ENCODE data around the gene MEOX1. TPM values are rescaled to one million over a fixed set of nuclear protein-coding genes. Genes with fewer than 3 reads are reported as not detected.

The MEOX1 gene
- total and polyA plus RNA-seq, 2 of the 8 experiments (the other 6 are each of a cell fraction or from before 2014, with no cell fraction given) = not detected

GRCh38 chr17:43603321-43603720 is 58.4 kb downstream of the MEOX1 start:
- H3K9ac ChIP-seq (replicated peaks in 1 of 4; ENCODE audit: extremely low read depth in 1 of 4, low read depth in 3 of 4, low read length in 3 of 4) = no peak overlapping the region
- CTCF ChIA-PET (ENCODE audit: partially characterized antibody) = interaction anchor here (1.0 kb wide), 1 partner anchor 70 kb away, joined by 3 read pairs; no protein-coding TSS in a partner anchor
- 89% methylated on average over 1 of the region's 1 CpG; no CpG with 5 or more reads in 1 of the 2 experiments for WGBS, 2 experiments (ENCODE audit: extremely low coverage in 1 of 2, insufficient coverage in 1 of 2, insufficient read length in 1 of 2, insufficient replicate concordance in 2 of 2, low coverage in 1 of 2, low lambda C conversion rate in 2 of 2, missing lambda C conversion rate in 1 of 2)

More at GRCh38 chr17:43603321-43603720, 58.4 kb downstream of the MEOX1 start:
- H3K79me2 ChIP-seq (ENCODE audit: control insufficient read depth in 1 of 2, insufficient read depth in 2 of 2, low read length in 2 of 2) = no peaks in the 10 kb centered on the region
- no peak overlapping the region for H2BK12ac ChIP-seq (ENCODE audit: low read depth, low read length)
- no peak overlapping the region for H4K5ac ChIP-seq (ENCODE audit: insufficient read length, low read depth, low read length)
- no peaks in the 10 kb centered on the region for H3K79me1 ChIP-seq (ENCODE audit: low read depth, low read length)
- no peaks in the 10 kb centered on the region for H3K9me3 ChIP-seq (ENCODE audit: insufficient read depth in 2 of 2, low read depth in 1 of 2, low read length in 1 of 2)
- H3K14ac ChIP-seq (ENCODE audit: insufficient read length) = no peak overlapping the region
- FAIRE-seq = no peak
- no peak overlapping the region for H2BK15ac ChIP-seq (ENCODE audit: low read length)
- no peak overlapping the region for H3K27ac ChIP-seq (ENCODE audit: low read depth, low read length)
- H3K36me3 ChIP-seq (ENCODE audit: control insufficient read depth in 2 of 4, insufficient read depth in 4 of 4, low read length in 3 of 4) = no peaks in the 10 kb centered on the region
- no peaks in the 10 kb centered on the region for H3K27me3 ChIP-seq (replicated peaks in 1 of 4; ENCODE audit: control insufficient read depth in 3 of 4, extremely low read depth in 1 of 4, insufficient read depth in 3 of 4, low read length in 3 of 4)
- no peak for DNase-seq (ENCODE audit: low read depth in 1 of 2, low spot score in 2 of 2)
- peak overlapping the region; percentile 27 for H4K91ac ChIP-seq (replicated peaks; ENCODE audit: insufficient read length, low read length)
- no peaks in the 10 kb centered on the region; a peak in 3 of 7 replicates for H3K4me1 ChIP-seq (replicated peaks in 1 of 4; ENCODE audit: control insufficient read depth in 3 of 4, insufficient read depth in 4 of 4, low read length in 3 of 4)
- H3K18ac ChIP-seq (ENCODE audit: extremely low read depth, low read length) = no peak overlapping the region
- no peak overlapping the region for H2AK5ac ChIP-seq (ENCODE audit: low read depth, low read length)
- no peak overlapping the region for H2BK20ac ChIP-seq (ENCODE audit: low read length)
- no peak overlapping the region for H3K56ac ChIP-seq (replicated peaks; ENCODE audit: insufficient read length, low read depth, low read length)
- no peak overlapping the region for H3K4me2 ChIP-seq (ENCODE audit: insufficient read depth in 1 of 2, low read depth in 2 of 2, low read length in 2 of 2)
- TF ChIP-seq TCF12 (IDR thresholded peaks at IDR 0.05; ENCODE audit: low read depth, low read length) (no peak), POU5F1 (IDR thresholded peaks at IDR 0.05; ENCODE audit: low read depth, low read length) (no peak), SP1 (IDR thresholded peaks at IDR 0.05; ENCODE audit: low read depth, low read length) (no peak), KDM4A (IDR thresholded peaks at IDR 0.05; ENCODE audit: low read depth, low read length, severe bottlenecking) (no peak), SP4 (IDR thresholded peaks at IDR 0.05; ENCODE audit: low read length) (no peak), CREB1 (IDR thresholded peaks at IDR 0.05) (no peak), BRCA1 (IDR thresholded peaks at IDR 0.05; ENCODE audit: low read depth, low read length) (no peak), CBX5 (IDR thresholded peaks at IDR 0.05; ENCODE audit: low read depth, low read length) (no peak), RNF2 (IDR thresholded peaks at IDR 0.05; ENCODE audit: borderline replicate concordance, low read depth, low read length, missing control alignments, poor library complexity, severe bottlenecking) (no peak), GTF2F1 (IDR thresholded peaks at IDR 0.05; ENCODE audit: borderline replicate concordance, low read depth, low read length) (no peak), RFX5 (IDR thresholded peaks at IDR 0.05; ENCODE audit: borderline replicate concordance, low read depth, low read length) (no peak), JUND (IDR thresholded peaks at IDR 0.05; ENCODE audit: low read length) (no peak)
- no peak overlapping the region for H3K23ac ChIP-seq (ENCODE audit: insufficient read length)
- H4K20me1 ChIP-seq (replicated peaks in 1 of 2; ENCODE audit: control insufficient read depth in 1 of 2, insufficient read depth in 2 of 2, low read length in 2 of 2) = no peaks in the 10 kb centered on the region
- H4K8ac ChIP-seq (ENCODE audit: extremely low read depth, insufficient read depth, low read length) = no peak overlapping the region
- H3K4ac ChIP-seq (replicated peaks; ENCODE audit: insufficient read length, low read depth, low read length) = no peak overlapping the region
- H3K4me3 ChIP-seq (ENCODE audit: extremely low read depth in 1 of 4, insufficient read depth in 2 of 4, low read depth in 3 of 4, low read length in 4 of 4) = no peak overlapping the region
- POLR2A ChIA-PET (ENCODE audit: partially characterized antibody) = no interaction called here
- no peak overlapping the region for H2AFZ ChIP-seq (ENCODE audit: low read length)
- H2BK5ac ChIP-seq (ENCODE audit: low read depth, low read length) = no peak overlapping the region
- 0 out of 2 replicates have a peak, but pooled peaks cover 1% of the 10 kb centered on the region for H3K23me2 ChIP-seq (ENCODE audit: low read depth, low read length)
- H2BK120ac ChIP-seq (replicated peaks; ENCODE audit: low read depth, low read length) = peak overlapping the region; percentile 33
